Liver (tissue), 9 donors: ENCODE measurements around the gene PSME2. TPM values are rescaled to one million over a fixed set of nuclear protein-coding genes. Genes with fewer than 3 reads are reported as not detected.
A peak's percentile ranks its signal among the peaks of the same experiment; 100 is the strongest.

Source experiments
- DNase-seq: peaks from one replicate; pipeline ENCODE4 v3.0.0-alpha.2; 2017; ENCODE audit warnings: low spot score
- H3K27ac ChIP-seq, 2 donors: one replicate each; pipeline ENCODE4 v1.7.0; 2013; ENCODE audit warnings: inconsistent platforms in 2 of 2, low read length in 2 of 2, control low read depth in 1 of 2, low read depth in 1 of 2, mild to moderate bottlenecking in 1 of 2
- H3K27me3 ChIP-seq, 4 donors: one replicate each; pipeline versions ENCODE4 v1.6.1 to v1.7.0; 2013; ENCODE audit warnings: low read length in 3 of 4, inconsistent platforms in 1 of 4, mild to moderate bottlenecking in 1 of 4, moderate library complexity in 1 of 4; ENCODE audit not compliant: control insufficient read depth in 4 of 4, insufficient read depth in 4 of 4
- H3K36me3 ChIP-seq, 4 donors: one replicate each; pipeline versions ENCODE4 v1.6.1 to v1.7.0; 2013; ENCODE audit warnings: low read length in 3 of 4, mild to moderate bottlenecking in 3 of 4, low read depth in 1 of 4, moderate library complexity in 1 of 4; ENCODE audit not compliant: control insufficient read depth in 4 of 4, insufficient read depth in 3 of 4
- H3K4me1 ChIP-seq, 4 donors: one replicate each; pipeline versions ENCODE4 v1.6.1 to v1.7.0; 2013; ENCODE audit warnings: low read length in 3 of 4, mild to moderate bottlenecking in 3 of 4, moderate library complexity in 1 of 4; ENCODE audit not compliant: control insufficient read depth in 4 of 4, insufficient read depth in 4 of 4
- H3K4me3 ChIP-seq, 3 donors: one replicate each; pipeline versions ENCODE4 v1.6.1 to v1.7.0; 2013; ENCODE audit warnings: low read length in 3 of 3, control low read depth in 1 of 3, low read depth in 1 of 3, mild to moderate bottlenecking in 1 of 3
- H3K9ac ChIP-seq, 2 donors: one replicate each; pipeline ENCODE4 v1.7.0; 2013; ENCODE audit warnings: low read length in 2 of 2, mild to moderate bottlenecking in 2 of 2, moderate library complexity in 2 of 2, control low read depth in 1 of 2, low read depth in 1 of 2
- H3K9me3 ChIP-seq, 4 donors: one replicate each; pipeline versions ENCODE4 v1.6.1 to v1.7.0; 2013; ENCODE audit warnings: low read length in 3 of 4; ENCODE audit not compliant: control insufficient read depth in 4 of 4
- ATF3 ChIP-seq: IDR thresholded peaks from 2 replicates; pipeline ENCODE4 v1.6.1; 2016; ENCODE audit warnings: antibody characterized with exemption
- EGR1 ChIP-seq, 2 donors: IDR thresholded peaks; 2 replicates each; pipeline ENCODE4 v1.6.1; 2016 to 2018; ENCODE audit warnings: antibody characterized with exemption in 2 of 2, low read depth in 2 of 2
- FOXA1 ChIP-seq: IDR thresholded peaks from 2 replicates; pipeline ENCODE4 v1.6.1; 2016; ENCODE audit warnings: antibody characterized with exemption
- FOXA2 ChIP-seq: IDR thresholded peaks from 2 replicates; pipeline ENCODE4 v1.6.1; 2016; ENCODE audit warnings: antibody characterized with exemption
- GABPA ChIP-seq, 2 donors: IDR thresholded peaks in 1 of 2; conservative IDR thresholded peaks in 1 of 2; 2 replicates each; pipeline ENCODE4 v1.6.1; 2016; ENCODE audit warnings: antibody characterized with exemption in 2 of 2, mild to moderate bottlenecking in 1 of 2, moderate library complexity in 1 of 2
- HNF4A ChIP-seq, 2 donors: conservative IDR thresholded peaks; 2 replicates each; pipeline ENCODE4 v1.6.1; 2016; ENCODE audit warnings: antibody characterized with exemption in 2 of 2, mild to moderate bottlenecking in 2 of 2
- HNF4G ChIP-seq: IDR thresholded peaks from 2 replicates; pipeline ENCODE4 v1.6.1; 2016; ENCODE audit warnings: antibody characterized with exemption
- JUND ChIP-seq, 2 donors: IDR thresholded peaks; 2 replicates each; pipeline ENCODE4 v1.6.1; 2016; ENCODE audit warnings: antibody characterized with exemption in 2 of 2
- NR2F2 ChIP-seq: IDR thresholded peaks from 2 replicates; pipeline ENCODE4 v1.6.1; 2016; ENCODE audit warnings: antibody characterized with exemption
- RAD21 ChIP-seq, 2 donors: IDR thresholded peaks; 2 replicates each; pipeline ENCODE4 v1.6.1; 2016; ENCODE audit warnings: antibody characterized with exemption in 2 of 2, mild to moderate bottlenecking in 2 of 2
- RXRA ChIP-seq, 2 donors: IDR thresholded peaks; 2 replicates each; pipeline ENCODE4 v1.6.1; 2017 to 2018; ENCODE audit warnings: antibody characterized with exemption in 2 of 2, mild to moderate bottlenecking in 1 of 2
- SP1 ChIP-seq: IDR thresholded peaks from 2 replicates; pipeline ENCODE4 v1.6.1; 2018; ENCODE audit warnings: antibody characterized with exemption, mild to moderate bottlenecking
- TAF1 ChIP-seq: conservative IDR thresholded peaks from 2 replicates; pipeline ENCODE4 v1.6.1; 2016; ENCODE audit warnings: antibody characterized with exemption, mild to moderate bottlenecking
- YY1 ChIP-seq: IDR thresholded peaks from 2 replicates; pipeline ENCODE4 v1.6.1; 2016; ENCODE audit warnings: antibody characterized with exemption, mild to moderate bottlenecking
- ZBTB33 ChIP-seq: IDR thresholded peaks from 2 replicates; pipeline ENCODE4 v1.6.1; 2016; ENCODE audit warnings: antibody characterized with exemption
- WGBS: extraction: QIAGEN DNeasy Blood & Tissue Kit; methylation state at CpG from one replicate; pipeline ENCODE4 v1.1.7; 2013; 5-methylcytosine and 5-hydroxymethylcytosine counted together
- polyA plus RNA-seq, 2 donors: library from polyadenylated mRNA; stranded (reverse) in 1 of 2; unstranded in 1 of 2; fragments of 200-250 nt in 1 of 2; fragments of >200 nt in 1 of 2; fragmentation: Nextera tagmentation in 1 of 2; extraction: Ambion mirVana in 1 of 2; gene quantifications; one replicate each; pipeline versions ENCODE4 v1.2.1 to v1.2.3, GENCODE V29; 2013 to 2015
- total RNA-seq, 2 donors: library from RNA; depleted of rRNA; stranded (reverse); fragments of >200 nt; gene quantifications; one replicate each; pipeline ENCODE4 v1.2.3, GENCODE V29; 2014
- TF ChIP-seq, protein P1 (sequence below): IDR thresholded peaks from 2 replicates; pipeline ENCODE4 v1.6.1; 2016; ENCODE audit warnings: antibody characterized with exemption
- TF ChIP-seq, protein P2 (sequence below): IDR thresholded peaks from 2 replicates; pipeline ENCODE4 v1.6.1; 2016; ENCODE audit warnings: antibody characterized with exemption, mild to moderate bottlenecking
- TF ChIP-seq, protein P3 (sequence below): fragments of 150-350 bp; IDR thresholded peaks from 2 replicates; pipeline ENCODE4 v1.5.1; 2017; ENCODE audit warnings: improper control_type of control experiment, low read depth, low read length; ENCODE audit not compliant: missing input control
- donor health status: healthy.
- donor health status: healthy.
- donor health status: healthy.
- donor health status: healthy.
- donor health status: healthy.

Gene PSME2
- total and polyA plus RNA-seq, 4 donors, result 56.9 to 247 (median 92.7) TPM

DNA sequence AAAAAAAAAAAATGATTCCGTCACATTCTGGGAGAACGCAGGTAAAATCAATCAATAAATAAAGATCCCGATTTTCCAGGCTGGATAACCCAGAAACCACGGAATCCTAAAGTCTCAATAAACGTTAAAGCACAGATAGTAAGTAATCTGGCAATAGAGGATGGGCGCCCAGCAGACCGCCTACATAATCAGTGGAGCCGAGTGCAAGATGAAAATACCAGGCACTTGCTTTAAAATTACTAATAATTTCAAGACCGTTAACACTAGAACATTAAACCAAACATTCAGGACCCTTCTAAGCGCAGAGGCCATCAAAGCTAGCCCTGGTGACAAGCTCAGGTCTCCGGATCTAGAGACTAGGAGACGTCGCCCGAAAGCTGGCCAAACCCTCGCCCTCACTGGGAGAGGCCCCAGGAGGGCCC is 33.0 kb downstream of the PSME2 start:
- Histone ChIP-seq H3K4me1 (peaks cover 4 to 53% (median 45%) of the 10 kb centered on the region in 4 donors), H3K27ac (peak overlapping the region; percentile 99 to 100), H3K36me3 (peaks cover 0 to 8% (median 5%) of the 10 kb centered on the region in 4 donors), H3K9ac (peak overlapping the region; percentile 75 to 97), H3K27me3 (no peaks in the 10 kb centered on the region), H3K4me3 (peak overlapping the region; percentile 55 to 94 (median 90)), H3K9me3 (no peaks in the 10 kb centered on the region)
- TF ChIP-seq, protein P1, sequence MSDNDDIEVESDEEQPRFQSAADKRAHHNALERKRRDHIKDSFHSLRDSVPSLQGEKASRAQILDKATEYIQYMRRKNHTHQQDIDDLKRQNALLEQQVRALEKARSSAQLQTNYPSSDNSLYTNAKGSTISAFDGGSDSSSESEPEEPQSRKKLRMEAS, result no peak
- TF ChIP-seq RAD21 (IDR thresholded peaks at IDR 0.05) (no peak), TAF1 (no peak), ATF3 (no peak), FOXA1 (no peak), NR2F2 (no peak)
- TF ChIP-seq, protein P2, sequence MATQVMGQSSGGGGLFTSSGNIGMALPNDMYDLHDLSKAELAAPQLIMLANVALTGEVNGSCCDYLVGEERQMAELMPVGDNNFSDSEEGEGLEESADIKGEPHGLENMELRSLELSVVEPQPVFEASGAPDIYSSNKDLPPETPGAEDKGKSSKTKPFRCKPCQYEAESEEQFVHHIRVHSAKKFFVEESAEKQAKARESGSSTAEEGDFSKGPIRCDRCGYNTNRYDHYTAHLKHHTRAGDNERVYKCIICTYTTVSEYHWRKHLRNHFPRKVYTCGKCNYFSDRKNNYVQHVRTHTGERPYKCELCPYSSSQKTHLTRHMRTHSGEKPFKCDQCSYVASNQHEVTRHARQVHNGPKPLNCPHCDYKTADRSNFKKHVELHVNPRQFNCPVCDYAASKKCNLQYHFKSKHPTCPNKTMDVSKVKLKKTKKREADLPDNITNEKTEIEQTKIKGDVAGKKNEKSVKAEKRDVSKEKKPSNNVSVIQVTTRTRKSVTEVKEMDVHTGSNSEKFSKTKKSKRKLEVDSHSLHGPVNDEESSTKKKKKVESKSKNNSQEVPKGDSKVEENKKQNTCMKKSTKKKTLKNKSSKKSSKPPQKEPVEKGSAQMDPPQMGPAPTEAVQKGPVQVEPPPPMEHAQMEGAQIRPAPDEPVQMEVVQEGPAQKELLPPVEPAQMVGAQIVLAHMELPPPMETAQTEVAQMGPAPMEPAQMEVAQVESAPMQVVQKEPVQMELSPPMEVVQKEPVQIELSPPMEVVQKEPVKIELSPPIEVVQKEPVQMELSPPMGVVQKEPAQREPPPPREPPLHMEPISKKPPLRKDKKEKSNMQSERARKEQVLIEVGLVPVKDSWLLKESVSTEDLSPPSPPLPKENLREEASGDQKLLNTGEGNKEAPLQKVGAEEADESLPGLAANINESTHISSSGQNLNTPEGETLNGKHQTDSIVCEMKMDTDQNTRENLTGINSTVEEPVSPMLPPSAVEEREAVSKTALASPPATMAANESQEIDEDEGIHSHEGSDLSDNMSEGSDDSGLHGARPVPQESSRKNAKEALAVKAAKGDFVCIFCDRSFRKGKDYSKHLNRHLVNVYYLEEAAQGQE, result no peak
- no peak for DNase-seq
- WGBS, result 10% methylated on average over 15 of the region's 15 CpGs

GRCh38 chr14:24110523-24110922 is 35.9 kb downstream of the PSME2 start:
- no peaks in the 10 kb centered on the region for H3K36me3 ChIP-seq
- WGBS, result 31% methylated on average over 1 of the region's 1 CpG
- no peaks in the 10 kb centered on the region for H3K27me3 ChIP-seq
- TF ChIP-seq HNF4G, result no peak
- TF ChIP-seq, protein P3, sequence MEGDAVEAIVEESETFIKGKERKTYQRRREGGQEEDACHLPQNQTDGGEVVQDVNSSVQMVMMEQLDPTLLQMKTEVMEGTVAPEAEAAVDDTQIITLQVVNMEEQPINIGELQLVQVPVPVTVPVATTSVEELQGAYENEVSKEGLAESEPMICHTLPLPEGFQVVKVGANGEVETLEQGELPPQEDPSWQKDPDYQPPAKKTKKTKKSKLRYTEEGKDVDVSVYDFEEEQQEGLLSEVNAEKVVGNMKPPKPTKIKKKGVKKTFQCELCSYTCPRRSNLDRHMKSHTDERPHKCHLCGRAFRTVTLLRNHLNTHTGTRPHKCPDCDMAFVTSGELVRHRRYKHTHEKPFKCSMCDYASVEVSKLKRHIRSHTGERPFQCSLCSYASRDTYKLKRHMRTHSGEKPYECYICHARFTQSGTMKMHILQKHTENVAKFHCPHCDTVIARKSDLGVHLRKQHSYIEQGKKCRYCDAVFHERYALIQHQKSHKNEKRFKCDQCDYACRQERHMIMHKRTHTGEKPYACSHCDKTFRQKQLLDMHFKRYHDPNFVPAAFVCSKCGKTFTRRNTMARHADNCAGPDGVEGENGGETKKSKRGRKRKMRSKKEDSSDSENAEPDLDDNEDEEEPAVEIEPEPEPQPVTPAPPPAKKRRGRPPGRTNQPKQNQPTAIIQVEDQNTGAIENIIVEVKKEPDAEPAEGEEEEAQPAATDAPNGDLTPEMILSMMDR, result no peak
- no peak for TF ChIP-seq ATF3
- TF ChIP-seq, protein P1, result no peak
- no peak for TF ChIP-seq SP1
- TF ChIP-seq RAD21 (IDR thresholded peaks at IDR 0.05), result no peak
- no peak for TF ChIP-seq EGR1 (IDR thresholded peaks at IDR 0.05; ENCODE audit: low read depth in 2 of 2)
- TF ChIP-seq FOXA2, result no peak
- TF ChIP-seq JUND (IDR thresholded peaks at IDR 0.05), result no peak
- TF ChIP-seq ZBTB33, result no peak
- TF ChIP-seq, protein P2, result no peak
- TF ChIP-seq FOXA1, result no peak
- TF ChIP-seq HNF4A (conservative IDR thresholded peaks at IDR 0.05), result no peak
- no peak for TF ChIP-seq GABPA (IDR thresholded peaks at IDR 0.05 in 1 of 2, conservative IDR thresholded peaks at IDR 0.05 in 1 of 2)
- no peak for TF ChIP-seq RXRA (IDR thresholded peaks at IDR 0.05)
- no peak for TF ChIP-seq YY1
- H3K9ac ChIP-seq, result no peak overlapping the region
- DNase-seq, result no peak
- H3K9me3 ChIP-seq, result no peaks in the 10 kb centered on the region
- H3K4me3 ChIP-seq, result no peak overlapping the region
- H3K27ac ChIP-seq, result peak overlapping the region in 1 of 2 donors; percentile 20
- H3K4me1 ChIP-seq, result peaks cover 4 to 50% (median 31%) of the 10 kb centered on the region in 4 donors
